ENCODE data around the gene RNF208. TPM values are rescaled to one million over a fixed set of nuclear protein-coding genes. Genes with fewer than 3 reads are reported as not detected.
A peak's percentile ranks its signal among the peaks of the same experiment; 100 is the strongest.

Gene RNF208
- total RNA-seq, 2 donors from 2014 or later, result 10.5 to 15.6 TPM

DNA sequence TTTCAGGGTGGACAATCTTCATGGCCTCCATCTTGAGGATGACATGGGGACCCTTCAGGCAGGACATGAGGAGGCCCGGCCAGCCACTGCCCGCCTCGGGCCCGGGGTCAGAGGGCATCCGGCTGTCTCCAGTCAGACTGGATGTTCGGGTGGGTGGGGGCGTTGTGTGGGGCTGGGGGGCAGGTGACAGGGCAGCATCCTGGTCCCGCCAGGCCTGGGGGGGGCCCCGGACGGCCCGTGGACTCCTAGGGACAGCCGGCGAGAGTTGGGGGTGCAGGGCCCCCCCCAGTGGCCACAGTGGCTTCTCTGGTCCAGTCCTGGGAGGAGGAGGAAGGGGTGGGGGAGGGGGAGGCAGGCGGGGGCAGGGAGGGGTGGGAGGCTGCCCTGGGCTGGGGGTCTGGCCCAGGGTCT lies 940 bp downstream of the RNF208 start:
- 93 to 100% methylated on average over 1 to 11 of the region's 14 CpGs for WGBS, 2 experiments (ENCODE audit: insufficient coverage in 1 of 2, insufficient read length in 1 of 2)
- no peaks in the 10 kb centered on the region for H3K9me3 ChIP-seq (ENCODE audit: control insufficient read depth, low read length)
- no peaks in the 10 kb centered on the region for H3K27me3 ChIP-seq (ENCODE audit: control insufficient read depth, insufficient read depth, low read length, poor library complexity, severe bottlenecking)
- Mint-ChIP-seq H3K4me3 (peak overlapping the region; percentile 43), H3K27ac (peak overlapping the region; percentile 26), H3K9me3 (no peaks in the 10 kb centered on the region), H3K27me3 (ENCODE audit: insufficient read depth) (no peaks in the 10 kb centered on the region), H3K36me3 (ENCODE audit: low read depth) (peaks cover 3% of the 10 kb centered on the region), H3K4me1 (peaks cover 15% of the 10 kb centered on the region)
- H3K9ac ChIP-seq (ENCODE audit: extremely low read depth, low read length, poor library complexity, severe bottlenecking), result no peak overlapping the region
- peaks cover 23% of the 10 kb centered on the region for H3K4me1 ChIP-seq (ENCODE audit: control insufficient read depth, insufficient read depth, low read length)
- H3K36me3 ChIP-seq (ENCODE audit: control insufficient read depth, insufficient read depth, low read length), result no peaks in the 10 kb centered on the region
- no peak overlapping the region for H3K27ac ChIP-seq (ENCODE audit: low read depth, low read length)
- DNase-seq, result no peak
- TF ChIP-seq CTCF (conservative IDR thresholded peaks at IDR 0.05), result no peak
- H3K4me3 ChIP-seq (ENCODE audit: low read length), result no peak overlapping the region

DNA sequence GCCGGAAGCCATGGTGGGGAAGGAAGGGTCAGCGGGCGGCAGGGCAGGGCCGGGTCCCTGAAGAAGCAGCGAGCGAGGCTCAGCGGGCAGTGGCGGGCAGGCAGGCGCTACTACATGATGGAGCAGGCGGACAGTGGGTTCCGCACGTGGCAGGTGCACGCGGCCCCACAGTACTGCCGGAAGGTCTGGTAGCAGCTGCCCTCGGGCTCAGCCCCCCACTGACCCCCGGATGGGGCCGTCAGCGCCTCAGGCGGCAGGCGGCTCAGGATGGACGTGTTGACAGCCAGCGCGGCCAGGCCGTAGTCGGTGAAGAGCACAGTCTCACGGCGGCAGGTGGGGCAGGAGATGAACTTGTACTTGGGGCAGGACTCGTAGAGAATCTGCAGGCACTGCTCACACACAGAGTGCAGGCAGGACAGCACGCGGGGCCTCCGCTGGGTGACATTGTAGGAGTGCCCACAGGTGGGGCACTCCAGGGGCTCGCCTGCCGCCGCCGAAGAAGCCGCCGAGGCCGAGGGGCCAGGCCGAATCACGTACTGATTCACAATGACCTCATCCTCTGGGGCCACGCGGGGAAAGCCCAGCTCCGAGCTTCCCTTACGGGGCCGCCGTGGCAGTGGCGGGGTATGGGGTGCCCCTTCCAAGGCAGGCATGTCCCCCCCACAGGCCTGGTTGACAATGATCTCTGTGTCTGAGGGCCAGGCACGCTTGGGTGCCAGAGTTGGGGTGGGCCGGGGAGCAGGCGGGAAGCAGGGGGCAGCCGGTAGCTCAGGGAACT lies 1.5 kb downstream of the RNF208 start:
- no peak for DNase-seq
- H3K4me1 ChIP-seq (ENCODE audit: control insufficient read depth, insufficient read depth, low read length), result peaks cover 23% of the 10 kb centered on the region
- H3K27me3 ChIP-seq (ENCODE audit: control insufficient read depth, insufficient read depth, low read length, poor library complexity, severe bottlenecking), result no peaks in the 10 kb centered on the region
- H3K4me3 Mint-ChIP-seq, result peak overlapping the region; percentile 30
- H3K27ac Mint-ChIP-seq, result peak overlapping the region; percentile 48
- TF ChIP-seq CTCF (conservative IDR thresholded peaks at IDR 0.05), result no peak
- H3K27me3 Mint-ChIP-seq (ENCODE audit: insufficient read depth), result no peaks in the 10 kb centered on the region
- H3K9me3 Mint-ChIP-seq, result no peaks in the 10 kb centered on the region
- no peaks in the 10 kb centered on the region for H3K9me3 ChIP-seq (ENCODE audit: control insufficient read depth, low read length)
- no peak overlapping the region for H3K9ac ChIP-seq (ENCODE audit: extremely low read depth, low read length, poor library complexity, severe bottlenecking)
- H3K36me3 ChIP-seq (ENCODE audit: control insufficient read depth, insufficient read depth, low read length), result no peaks in the 10 kb centered on the region
- 95% methylated on average over 42 to 52 of the region's 52 CpGs for WGBS, 2 experiments (ENCODE audit: insufficient coverage in 1 of 2, insufficient read length in 1 of 2)
- H3K4me3 ChIP-seq (ENCODE audit: low read length), result no peak overlapping the region
- H3K36me3 Mint-ChIP-seq (ENCODE audit: low read depth), result peaks cover 6% of the 10 kb centered on the region
- H3K4me1 Mint-ChIP-seq, result peaks cover 15% of the 10 kb centered on the region
- H3K27ac ChIP-seq (ENCODE audit: low read depth, low read length), result no peak overlapping the region

GRCh38 chr9:137219757-137220316 lies 2.2 kb downstream of the RNF208 start:
- Mint-ChIP-seq H3K4me1 (peaks cover 15% of the 10 kb centered on the region), H3K36me3 (ENCODE audit: low read depth) (peaks cover 7% of the 10 kb centered on the region), H3K27me3 (ENCODE audit: insufficient read depth) (no peaks in the 10 kb centered on the region), H3K4me3 (peak overlapping the region; percentile 19), H3K27ac (peak overlapping the region; percentile 48), H3K9me3 (no peaks in the 10 kb centered on the region)
- Histone ChIP-seq H3K4me1 (ENCODE audit: control insufficient read depth, insufficient read depth, low read length) (peaks cover 23% of the 10 kb centered on the region), H3K4me3 (ENCODE audit: low read length) (no peak overlapping the region), H3K36me3 (ENCODE audit: control insufficient read depth, insufficient read depth, low read length) (peaks cover 1% of the 10 kb centered on the region), H3K9ac (ENCODE audit: extremely low read depth, low read length, poor library complexity, severe bottlenecking) (no peak overlapping the region), H3K9me3 (ENCODE audit: control insufficient read depth, low read length) (no peaks in the 10 kb centered on the region), H3K27ac (ENCODE audit: low read depth, low read length) (no peak overlapping the region), H3K27me3 (ENCODE audit: control insufficient read depth, insufficient read depth, low read length, poor library complexity, severe bottlenecking) (no peaks in the 10 kb centered on the region)
- WGBS, 2 experiments (ENCODE audit: insufficient coverage in 1 of 2, insufficient read length in 1 of 2), result 93 to 97% methylated on average over 8 to 10 of the region's 10 CpGs
- no peak for TF ChIP-seq CTCF (conservative IDR thresholded peaks at IDR 0.05)
- DNase-seq, result no peak

All from endodermal cell (in vitro differentiated cells).